MM.1S (cell line): ENCODE results near the gene DPCD.

Source experiments
- DNase-seq: peaks from one replicate; pipeline ENCODE4 v3.0.0-alpha.2; 2015
- H2AFZ ChIP-seq: fragments of 300-600 bp; sonication (generic); 2 replicates; pipeline ENCODE4 v1.6.0; 2016; ENCODE audit warnings: antibody characterized with exemption, low read length
- H3F3A ChIP-seq: fragments of 300-600 bp; sonication (generic); 2 replicates; pipeline ENCODE4 v1.6.1; 2016; ENCODE audit warnings: mild to moderate bottlenecking, antibody characterized with exemption, low read length, moderate library complexity, mixed read lengths; ENCODE audit not compliant: insufficient read depth
- H3K27ac ChIP-seq: fragments of 300-600 bp; sonication (generic); 2 replicates; pipeline ENCODE4 v1.5.1; 2016; ENCODE audit warnings: mild to moderate bottlenecking, low read length
- H3K27me3 ChIP-seq: fragments of 300-600 bp; sonication (generic); replicated peaks from 2 replicates; pipeline ENCODE4 v1.6.0; 2016; ENCODE audit warnings: low read length; ENCODE audit not compliant: insufficient read depth
- H3K36me3 ChIP-seq: fragments of 300-600 bp; sonication (generic); replicated peaks from 2 replicates; pipeline ENCODE4 v1.6.1; 2016; ENCODE audit warnings: mild to moderate bottlenecking, low read length, mixed read lengths; ENCODE audit not compliant: insufficient read depth
- H3K4me1 ChIP-seq: fragments of 300-600 bp; sonication (generic); 2 replicates; pipeline ENCODE4 v1.6.1; 2016; ENCODE audit warnings: low read length, mixed read lengths
- H3K4me2 ChIP-seq: fragments of 300-600 bp; sonication (generic); 2 replicates; pipeline ENCODE4 v1.6.0; 2016; ENCODE audit warnings: low read depth, low read length
- H3K4me3 ChIP-seq: fragments of 300-600 bp; sonication (generic); 2 replicates; pipeline ENCODE4 v1.5.1; 2016; ENCODE audit warnings: low read length, mixed read lengths
- H3K79me2 ChIP-seq: fragments of 300-600 bp; sonication (generic); 2 replicates; pipeline ENCODE4 v1.6.1; 2016; ENCODE audit warnings: mixed run types, low read length, mixed read lengths
- H3K9ac ChIP-seq: fragments of 300-600 bp; sonication (generic); 2 replicates; pipeline ENCODE4 v1.6.1; 2016; ENCODE audit warnings: low read length, mixed read lengths
- H3K9me2 ChIP-seq: fragments of 300-600 bp; sonication (generic); replicated peaks from 2 replicates; pipeline ENCODE4 v1.6.1; 2016; ENCODE audit warnings: mild to moderate bottlenecking, low read length, mixed read lengths; ENCODE audit not compliant: insufficient read depth
- H3K9me3 ChIP-seq: fragments of 300-600 bp; sonication (generic); replicated peaks from 2 replicates; pipeline ENCODE4 v1.6.1; 2016; ENCODE audit warnings: mild to moderate bottlenecking, low read length, mixed read lengths; ENCODE audit not compliant: insufficient read depth
- H4K20me1 ChIP-seq: fragments of 300-600 bp; sonication (generic); 2 replicates; pipeline ENCODE4 v1.6.1; 2016; ENCODE audit warnings: mild to moderate bottlenecking, low read length, moderate library complexity, mixed read lengths; ENCODE audit not compliant: insufficient read depth
- CTCF ChIP-seq: fragments of 300-600 bp; sonication (generic); IDR thresholded peaks from 2 replicates; pipeline ENCODE4 v1.5.1; 2016; ENCODE audit warnings: antibody characterized with exemption, low read length, mixed read lengths
- EZH2 ChIP-seq: fragments of 300-600 bp; sonication (generic); optimal IDR thresholded peaks from 2 replicates; pipeline ENCODE3; 2017; ENCODE audit warnings: low read depth, mild to moderate bottlenecking, antibody characterized with exemption, low read length, mixed read lengths
- EZH2phosphoT487 ChIP-seq: fragments of 300-600 bp; sonication (generic); IDR thresholded peaks from 2 replicates; pipeline ENCODE4 v1.6.1; 2018; ENCODE audit warnings: antibody characterized with exemption, low read length

DPCD gene

GRCh38 chr10:101647255-101647654 lies 59.1 kb downstream of the DPCD start:
- no peak for DNase-seq
- Histone ChIP-seq H2AFZ (no peak overlapping the region), H3K27me3 (no peaks in the 10 kb centered on the region), H3K27ac (no peak overlapping the region), H3F3A (no peaks in the 10 kb centered on the region), H3K4me3 (no peak overlapping the region), H3K9ac (no peak overlapping the region), H3K79me2 (no peaks in the 10 kb centered on the region), H3K4me1 (no peaks in the 10 kb centered on the region), H3K36me3 (no peaks in the 10 kb centered on the region), H3K9me2 (no peaks in the 10 kb centered on the region), H3K4me2 (no peak overlapping the region), H3K9me3 (no peaks in the 10 kb centered on the region), H4K20me1 (no peaks in the 10 kb centered on the region)
- TF ChIP-seq EZH2 (no peak), CTCF (no peak), EZH2phosphoT487 (no peak)

DNA sequence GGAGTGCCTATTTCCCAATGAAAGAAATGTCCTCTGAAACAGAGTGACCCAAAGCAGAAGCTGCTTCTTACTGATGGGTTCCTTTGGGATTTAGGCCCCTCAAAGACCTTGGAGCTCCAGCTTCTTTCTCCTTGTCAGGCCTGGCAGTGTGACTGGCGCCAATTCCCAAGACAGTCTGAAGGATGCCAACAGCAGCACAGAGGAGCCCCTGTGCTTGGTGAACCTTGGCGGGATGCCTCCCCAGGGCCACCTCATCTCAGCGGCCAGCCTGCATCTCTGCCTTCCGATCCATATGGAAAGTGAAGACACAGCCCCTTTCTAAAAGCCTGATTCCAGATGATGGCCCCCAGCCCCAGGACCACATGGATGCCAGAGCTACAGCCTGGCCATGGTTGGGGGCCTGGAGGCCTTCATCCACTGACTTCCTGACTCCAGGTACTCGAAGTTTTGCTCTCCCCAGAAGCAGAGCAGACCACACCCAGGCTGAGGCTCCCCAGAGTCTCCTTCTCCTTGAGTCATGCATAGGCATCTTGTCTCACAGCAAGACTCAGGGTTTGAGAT lies 61.5 kb downstream of the DPCD start:
- no peak overlapping the region for H3K27ac ChIP-seq
- H3K79me2 ChIP-seq, result no peaks in the 10 kb centered on the region
- no peaks in the 10 kb centered on the region for H3K36me3 ChIP-seq
- no peaks in the 10 kb centered on the region for H3F3A ChIP-seq
- H3K4me2 ChIP-seq, result no peak overlapping the region
- H3K27me3 ChIP-seq, result no peaks in the 10 kb centered on the region
- no peak overlapping the region for H3K4me3 ChIP-seq
- DNase-seq, result no peak
- no peak for TF ChIP-seq EZH2phosphoT487
- TF ChIP-seq CTCF, result no peak
- H3K9ac ChIP-seq, result no peak overlapping the region
- H2AFZ ChIP-seq, result no peak overlapping the region
- no peaks in the 10 kb centered on the region for H3K9me2 ChIP-seq
- no peaks in the 10 kb centered on the region for H3K9me3 ChIP-seq
- no peaks in the 10 kb centered on the region for H3K4me1 ChIP-seq
- no peaks in the 10 kb centered on the region for H4K20me1 ChIP-seq

DNA sequence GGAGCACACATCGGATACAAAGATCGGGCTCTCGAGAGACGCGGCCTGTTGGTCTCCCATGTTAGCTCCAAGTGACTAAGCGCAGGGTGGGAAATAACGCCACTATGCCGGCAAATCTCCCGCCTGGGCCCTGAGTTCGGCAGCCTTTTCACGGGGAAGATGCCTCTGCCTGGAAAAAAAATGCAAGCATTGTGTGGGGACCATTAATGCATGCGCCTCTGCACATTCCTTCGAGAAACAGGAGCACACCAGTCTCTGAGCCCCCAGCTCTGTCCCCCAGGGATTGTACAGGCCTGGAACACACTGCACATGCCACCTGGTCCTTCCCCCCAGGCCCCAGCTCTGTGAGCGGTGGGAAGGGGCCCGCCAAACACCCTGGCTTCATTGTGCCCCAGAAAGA lies 62.7 kb downstream of the DPCD start:
- no peaks in the 10 kb centered on the region for H3K36me3 ChIP-seq
- H3K27ac ChIP-seq, result no peak overlapping the region

More for the DNA sequence above, 62.7 kb downstream of the DPCD start:
- TF ChIP-seq EZH2phosphoT487 (no peak), EZH2 (no peak), CTCF (no peak)
- H3K9me3 ChIP-seq, result no peaks in the 10 kb centered on the region
- H4K20me1 ChIP-seq, result no peaks in the 10 kb centered on the region
- no peaks in the 10 kb centered on the region for H3K4me1 ChIP-seq
- no peak overlapping the region for H3K4me3 ChIP-seq
- DNase-seq, result no peak
- no peak overlapping the region for H2AFZ ChIP-seq
- H3K4me2 ChIP-seq, result no peak overlapping the region
- no peaks in the 10 kb centered on the region for H3K27me3 ChIP-seq
- H3K79me2 ChIP-seq, result no peaks in the 10 kb centered on the region
- no peaks in the 10 kb centered on the region for H3F3A ChIP-seq
- no peaks in the 10 kb centered on the region for H3K9me2 ChIP-seq
- no peak overlapping the region for H3K9ac ChIP-seq
